ENCODE measurements around the gene PGLYRP3.

- no peak for TF ChIP-seq EGR1 (IDR thresholded peaks at IDR 0.05)
- TF ChIP-seq CEBPB (IDR thresholded peaks at IDR 0.05): no peak
- TF ChIP-seq TAF1 (IDR thresholded peaks at IDR 0.05; ENCODE audit: low read depth): no peak
- no peak for TF ChIP-seq MAX (IDR thresholded peaks at IDR 0.05)
- TF ChIP-seq ZBTB7A (IDR thresholded peaks at IDR 0.05; ENCODE audit: low read depth): no peak
These were observed 27.6 kb upstream of the PGLYRP3 start for GRCh38 chr1:153340356-153340755.

Data from Ishikawa (cell line).